HG03159 (cell line): ENCODE data around the gene PILRA.
"Not testable (repeated sequence)": the region's sequence is repeated elsewhere in the genome, so short reads cannot be mapped to it uniquely, and the experiment has no call there.

Experiments
- ATAC-seq: cut with Tn5 transposase; IDR thresholded peaks from one replicate; pipeline ENCODE4 v1.9.1; 2021; ENCODE audit warnings: mild to moderate bottlenecking, moderate library complexity; ENCODE audit not compliant: unreplicated experiment

Gene PILRA

DNA sequence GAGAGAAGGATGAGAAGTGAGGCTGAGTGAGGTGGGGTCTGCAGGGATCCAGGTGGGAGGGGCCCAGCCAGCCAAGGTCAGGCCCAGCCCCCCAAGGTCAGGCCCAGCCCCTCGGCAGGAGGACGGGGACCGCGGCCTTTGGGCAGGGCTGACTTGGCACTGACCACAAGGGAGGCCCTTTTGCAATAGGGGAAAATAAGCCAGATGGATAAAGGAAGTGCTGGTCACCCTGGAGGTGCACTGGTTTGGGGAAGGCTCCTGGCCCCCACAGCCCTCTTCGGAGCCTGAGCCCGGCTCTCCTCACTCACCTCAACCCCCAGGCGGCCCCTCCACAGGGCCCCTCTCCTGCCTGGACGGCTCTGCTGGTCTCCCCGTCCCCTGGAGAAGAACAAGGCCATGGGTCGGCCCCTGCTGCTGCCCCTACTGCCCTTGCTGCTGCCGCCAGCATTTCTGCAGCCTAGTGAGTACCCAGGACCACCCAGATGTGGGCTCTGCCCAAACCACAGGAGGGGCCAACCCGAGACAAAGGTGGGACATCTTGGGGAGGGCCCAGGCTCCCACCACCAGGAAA, at the start of gene PILRA:
Gene PILRA (plus strand): TSS at position 227 of the 571 bp plus-strand sequence. CDS start 170 bp downstream, at position 397.
- ATAC-seq, result no peak

DNA sequence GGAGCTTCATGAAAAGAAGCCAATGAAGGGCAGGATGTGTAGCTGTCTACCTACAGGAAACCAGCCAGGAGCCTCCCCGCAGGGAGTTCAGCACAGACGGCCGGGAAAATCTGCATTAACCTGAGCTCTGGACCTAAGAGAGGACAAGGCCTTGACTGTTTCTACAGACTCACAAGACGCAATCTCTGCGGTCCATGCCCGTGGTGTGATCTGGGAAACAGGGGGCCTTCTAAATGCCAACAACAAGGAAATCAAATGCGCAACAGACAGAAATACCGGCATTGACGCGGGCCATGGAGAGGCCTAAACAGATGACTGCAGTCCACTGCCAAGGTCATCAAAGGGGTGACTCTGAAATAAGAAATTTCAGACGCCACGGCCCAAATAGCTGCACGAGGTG, 49.1 kb upstream of the PILRA start:
- ATAC-seq, result not testable (repeated sequence)

DNA sequence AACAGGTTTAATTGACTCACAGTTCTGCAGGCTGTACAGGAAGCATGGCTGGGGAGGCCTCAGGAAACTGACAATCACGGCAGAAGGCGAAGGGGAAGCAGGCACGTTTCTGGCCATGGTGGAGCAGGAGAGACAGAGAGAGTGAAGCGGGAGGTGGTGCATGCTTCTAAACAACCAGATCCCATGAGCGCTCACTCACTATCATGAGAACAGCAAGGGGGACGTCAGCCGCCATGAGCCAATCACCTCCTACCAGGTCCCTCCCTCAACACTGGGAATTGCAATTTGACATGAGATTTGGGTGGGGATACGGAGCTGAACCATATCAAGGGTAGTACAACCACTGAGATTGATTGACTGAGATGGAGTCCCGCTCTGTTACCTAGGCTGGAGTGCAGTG, 47.6 kb upstream of the PILRA start:
- not testable (repeated sequence) for ATAC-seq

DNA sequence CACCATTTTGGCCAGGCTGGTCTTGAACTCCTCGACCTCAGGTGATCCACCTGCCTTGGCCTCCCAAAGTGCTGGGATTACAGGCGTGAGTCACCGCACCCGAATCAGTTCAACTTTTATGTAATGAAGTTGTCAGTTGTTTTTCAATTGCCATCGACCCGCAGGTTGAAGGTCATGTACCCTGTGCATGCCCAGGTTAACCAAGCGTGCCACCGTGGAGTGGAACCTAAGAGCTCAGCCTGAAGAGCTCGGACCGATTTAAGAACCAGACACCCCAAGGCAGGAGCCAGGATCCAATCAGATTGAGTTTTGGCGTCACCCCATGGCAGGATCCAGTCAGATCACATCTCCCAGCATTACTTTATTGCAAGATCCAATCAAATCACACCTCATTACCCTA, 46.4 kb upstream of the PILRA start:
- ATAC-seq, result not testable (repeated sequence)

DNA sequence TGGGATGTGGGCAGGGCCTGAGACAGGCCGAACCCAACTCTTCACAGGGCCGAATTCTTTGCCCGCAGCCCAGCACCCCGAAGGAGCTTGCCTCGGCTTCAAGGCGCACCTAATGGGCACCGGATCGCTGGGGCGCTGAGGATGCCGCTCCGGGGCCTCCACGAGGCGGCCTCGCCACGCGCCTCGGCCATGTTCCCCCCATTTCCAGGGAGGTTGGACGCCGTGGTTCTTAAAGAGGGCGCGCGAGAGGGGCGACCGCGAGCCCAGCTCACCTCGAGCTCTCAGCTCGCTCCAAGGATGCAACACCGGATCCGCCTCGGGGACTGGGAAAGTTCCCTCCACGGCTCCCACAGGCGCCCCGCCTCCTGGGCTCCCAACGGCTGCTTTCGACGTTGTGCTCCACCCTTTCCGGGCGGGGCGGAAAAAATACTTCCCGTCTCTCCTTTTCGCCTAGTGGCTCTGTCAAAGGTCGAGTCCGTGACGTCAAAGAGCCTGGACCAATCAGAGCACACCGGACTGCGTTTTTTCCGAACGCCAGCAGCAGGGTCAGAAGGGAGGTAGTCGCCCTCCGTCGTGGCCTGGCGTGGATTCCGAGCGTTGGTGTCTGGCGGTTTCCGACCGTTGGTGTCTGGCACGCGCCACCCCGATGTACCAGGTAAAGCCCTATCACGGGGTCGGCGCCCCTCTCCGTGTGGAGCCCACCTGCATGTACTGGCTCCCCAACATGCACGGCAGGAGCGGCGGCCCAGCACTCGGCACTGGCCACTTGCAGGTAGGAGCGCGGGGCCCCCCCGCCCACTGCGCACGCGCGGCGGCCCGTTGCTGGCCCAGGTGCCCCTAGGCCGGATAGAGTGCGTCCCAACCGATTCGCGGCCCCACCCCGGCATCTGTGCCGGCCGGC, 37.5 kb upstream of the PILRA start:
- peak; percentile 94 for ATAC-seq

DNA sequence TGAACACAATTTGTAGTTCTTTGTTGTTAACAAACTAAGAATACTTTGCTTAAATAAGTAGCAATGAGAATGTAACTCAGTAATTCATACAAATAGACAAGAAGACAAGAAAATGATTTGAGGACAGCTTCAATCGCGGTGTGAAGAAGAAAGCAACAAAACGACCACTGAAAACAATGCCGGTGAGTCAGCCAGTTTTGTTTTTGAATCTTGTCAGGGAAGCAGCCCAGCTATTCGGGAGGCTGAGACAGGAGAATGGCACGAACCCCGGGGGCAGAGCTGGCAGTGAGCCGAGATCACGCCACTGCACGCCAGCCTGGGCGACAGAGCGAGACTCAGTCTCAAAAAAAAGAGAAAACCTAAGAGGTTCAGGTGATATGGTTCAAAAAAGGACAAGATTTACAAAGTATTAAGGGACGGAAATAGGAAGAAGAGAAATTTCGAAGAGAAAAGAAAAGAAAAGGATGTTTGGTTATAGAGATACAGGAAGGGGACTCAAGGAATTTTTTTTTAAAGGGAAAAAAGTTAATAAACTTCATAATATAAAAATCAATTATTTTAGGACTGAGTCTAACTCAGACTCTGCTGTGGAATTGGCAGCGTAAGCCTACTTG, 35.1 kb upstream of the PILRA start:
- ATAC-seq, result not testable (repeated sequence)

DNA sequence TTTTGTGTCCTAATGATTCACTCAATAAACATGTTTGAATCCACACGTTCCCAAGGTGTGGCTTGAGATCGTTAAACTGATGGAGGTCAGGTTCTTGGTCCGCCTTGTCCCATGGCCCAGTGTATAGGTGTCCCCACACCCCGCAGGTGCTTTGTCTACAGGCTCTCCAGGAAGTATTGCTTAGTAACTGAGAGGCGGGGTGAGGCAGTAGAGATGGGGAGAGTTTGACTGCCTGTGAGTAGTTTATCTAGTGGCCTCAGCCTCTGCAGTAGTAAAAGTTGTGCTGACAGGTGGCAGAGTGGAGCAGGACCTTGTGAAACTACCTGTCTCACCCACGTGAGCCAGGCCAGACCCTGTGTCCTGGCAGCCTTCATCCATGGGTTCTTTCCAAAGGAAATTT, 32.0 kb upstream of the PILRA start:
- not testable (repeated sequence) for ATAC-seq

DNA sequence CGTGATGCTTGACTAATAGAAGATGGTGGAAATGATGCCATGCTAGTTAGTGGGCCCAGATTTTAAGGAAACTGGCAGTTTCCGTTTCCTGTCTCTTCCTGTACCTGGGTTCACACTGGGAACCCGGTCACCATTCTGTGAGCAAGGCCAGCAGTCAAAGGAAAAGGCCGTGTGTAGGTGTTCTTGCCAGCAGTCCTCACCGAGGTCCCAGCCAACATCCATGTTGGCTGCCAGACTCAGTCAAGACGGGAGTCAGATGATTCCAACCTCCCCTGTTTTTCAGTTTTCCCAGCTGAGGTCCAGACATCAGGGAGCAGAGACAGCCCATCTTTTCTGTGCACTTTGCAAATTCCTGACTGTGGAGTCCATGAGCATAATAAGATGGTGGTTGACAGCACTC, 30.5 kb upstream of the PILRA start:
- no peak for ATAC-seq

DNA sequence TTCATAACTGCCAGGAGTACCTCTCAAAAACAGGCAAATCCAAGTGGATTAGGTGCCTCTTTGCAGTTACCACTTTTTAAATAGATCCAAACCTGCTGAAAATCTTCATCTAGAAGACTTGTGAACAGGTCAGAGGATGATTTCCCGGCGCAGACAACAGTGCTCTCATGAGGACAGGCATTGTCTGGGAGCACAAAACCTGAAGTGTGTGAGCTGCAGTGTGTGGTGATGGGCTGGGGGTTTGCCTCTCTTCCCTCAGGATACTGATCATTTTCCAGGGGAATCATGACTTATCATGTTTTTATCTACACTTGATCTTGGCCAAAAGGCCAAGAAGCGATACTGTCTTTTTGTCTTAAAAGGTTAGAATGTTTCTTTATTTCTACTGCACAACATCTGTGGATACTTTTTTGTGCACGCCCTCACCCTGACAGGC, 29.1 kb upstream of the PILRA start:
- peak; percentile 9 for ATAC-seq

DNA sequence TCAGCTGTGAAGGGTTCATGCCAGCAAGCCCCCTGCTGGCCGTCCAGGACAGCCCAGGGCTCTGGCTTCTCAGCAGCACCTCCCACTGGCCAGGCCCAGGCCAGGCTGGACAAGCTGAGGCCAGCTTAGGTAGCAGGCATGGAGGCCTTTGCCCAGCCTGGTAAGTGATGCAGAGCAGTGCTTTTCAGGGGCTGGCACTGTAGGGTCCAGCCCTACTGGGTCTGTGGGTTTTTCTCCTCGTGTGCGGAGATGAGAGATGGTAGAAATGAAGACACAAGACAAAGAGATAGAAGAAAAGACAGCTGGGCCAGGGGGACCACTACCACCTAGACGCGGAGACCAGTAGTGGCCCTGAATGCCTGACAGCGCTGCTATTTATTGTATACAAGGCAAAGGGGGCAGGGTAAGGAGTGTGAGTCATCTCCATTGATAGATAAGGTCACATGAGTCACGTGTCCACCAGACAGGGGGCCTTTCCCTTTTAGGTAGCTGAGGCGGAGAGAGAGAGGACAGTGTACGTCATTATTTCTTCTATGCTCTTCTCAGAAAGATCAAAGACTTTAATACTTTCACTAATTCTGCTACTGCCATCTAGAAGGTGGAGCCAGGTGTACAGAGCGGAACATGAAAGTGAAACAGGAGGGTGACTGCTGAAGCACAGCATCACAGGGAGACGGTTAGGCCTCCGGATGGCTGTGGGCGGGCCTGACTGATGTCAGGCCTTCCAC, 28.6 kb upstream of the PILRA start:
- ATAC-seq, result peak; percentile 72

DNA sequence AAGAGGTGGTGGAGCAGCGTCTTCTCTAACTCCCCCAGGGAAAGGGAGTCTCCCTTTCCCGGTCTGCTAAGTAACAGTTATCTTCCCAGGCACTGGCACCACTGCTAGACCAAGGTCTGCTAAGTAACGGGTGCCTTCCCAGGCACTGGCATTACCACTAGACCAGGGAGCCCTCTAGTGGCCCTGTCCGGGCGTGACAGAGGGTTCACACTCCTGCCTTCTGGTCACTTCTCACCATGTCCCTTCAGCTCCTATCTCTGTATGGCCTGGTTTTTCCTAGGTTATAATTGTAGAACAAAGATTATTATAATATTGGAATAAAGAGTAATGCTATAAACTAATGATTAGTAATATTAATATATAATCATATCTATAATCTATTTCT, 28.0 kb upstream of the PILRA start:
- peak; percentile 31 for ATAC-seq

DNA sequence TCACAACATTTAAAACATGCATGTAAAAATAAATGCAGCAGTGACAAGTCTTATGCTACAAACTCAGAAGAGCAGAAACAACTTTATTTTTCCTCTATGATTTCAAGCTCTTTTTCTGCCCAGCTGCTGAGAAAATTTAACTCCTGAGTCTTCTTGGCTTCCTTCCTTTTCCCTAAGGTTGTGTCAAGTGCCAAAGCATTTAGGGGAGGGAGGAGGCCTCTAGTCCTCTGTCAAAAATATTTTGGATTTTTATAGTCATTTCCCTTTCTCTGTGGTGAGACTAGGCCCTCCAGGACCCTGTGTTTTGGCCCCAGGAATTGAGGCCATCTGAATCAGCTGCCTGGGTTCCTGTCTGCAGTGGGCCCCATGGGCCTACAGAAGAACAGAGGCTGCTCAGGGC, 26.4 kb upstream of the PILRA start:
- no peak for ATAC-seq

DNA sequence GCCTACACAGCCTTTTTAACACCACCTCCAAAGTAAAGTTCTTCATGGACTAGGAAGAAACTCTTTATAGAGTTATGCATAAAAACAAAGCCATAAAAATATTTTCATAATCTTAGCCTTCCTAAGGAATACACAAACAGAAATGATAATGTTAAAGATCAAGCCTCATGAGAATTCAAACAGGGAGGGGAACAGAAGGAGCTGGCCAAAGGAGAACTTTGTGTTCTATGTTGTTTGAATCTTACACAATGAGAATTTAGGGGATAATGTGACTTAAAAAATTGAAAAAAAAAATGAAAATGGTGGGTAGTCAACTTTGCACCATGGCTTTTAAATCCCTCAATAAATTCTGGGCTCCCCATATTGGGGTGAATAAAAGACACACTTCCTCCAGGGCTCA, 24.5 kb upstream of the PILRA start:
- ATAC-seq, result no peak

DNA sequence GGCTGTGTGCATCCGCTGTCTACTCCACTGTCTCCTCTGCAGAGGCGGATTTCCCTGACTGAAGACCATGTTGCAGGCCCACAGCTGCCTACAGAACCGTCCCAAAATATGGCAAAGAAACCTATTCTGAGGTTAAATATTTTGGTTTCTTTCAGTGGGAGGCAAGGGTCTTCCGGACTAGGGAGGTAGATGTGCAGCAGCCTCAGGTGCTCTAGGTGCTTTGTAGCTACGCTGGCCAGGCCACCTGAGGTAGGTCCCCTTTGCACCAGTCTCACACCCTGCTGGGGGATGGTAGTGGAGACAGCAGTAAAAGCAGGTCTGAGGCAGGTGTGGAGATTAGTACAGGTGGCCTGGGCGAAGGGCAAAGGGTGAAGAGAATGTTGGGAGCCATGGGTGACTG, 23.5 kb upstream of the PILRA start:
- no peak for ATAC-seq

DNA sequence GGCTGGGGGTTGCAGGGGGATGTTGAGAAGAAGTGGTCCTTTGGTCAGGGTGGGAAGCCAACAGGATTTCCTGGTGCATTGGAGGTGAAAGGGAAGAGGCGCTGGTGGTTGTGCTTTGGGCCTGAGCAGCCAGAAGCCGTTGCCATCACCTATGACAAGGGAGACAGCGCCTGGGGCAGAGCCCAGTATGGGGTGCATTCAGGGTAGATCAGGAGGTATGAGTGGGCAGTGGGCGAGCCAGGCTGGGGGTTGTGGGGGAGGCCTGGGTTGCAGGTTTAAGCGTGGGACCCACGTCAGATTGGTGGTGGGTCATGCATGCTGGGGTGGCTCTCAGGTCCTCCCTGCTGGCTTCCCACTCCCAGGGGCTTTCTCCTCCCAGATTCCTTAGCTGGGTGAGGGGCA, 21.6 kb upstream of the PILRA start:
- no peak for ATAC-seq

DNA sequence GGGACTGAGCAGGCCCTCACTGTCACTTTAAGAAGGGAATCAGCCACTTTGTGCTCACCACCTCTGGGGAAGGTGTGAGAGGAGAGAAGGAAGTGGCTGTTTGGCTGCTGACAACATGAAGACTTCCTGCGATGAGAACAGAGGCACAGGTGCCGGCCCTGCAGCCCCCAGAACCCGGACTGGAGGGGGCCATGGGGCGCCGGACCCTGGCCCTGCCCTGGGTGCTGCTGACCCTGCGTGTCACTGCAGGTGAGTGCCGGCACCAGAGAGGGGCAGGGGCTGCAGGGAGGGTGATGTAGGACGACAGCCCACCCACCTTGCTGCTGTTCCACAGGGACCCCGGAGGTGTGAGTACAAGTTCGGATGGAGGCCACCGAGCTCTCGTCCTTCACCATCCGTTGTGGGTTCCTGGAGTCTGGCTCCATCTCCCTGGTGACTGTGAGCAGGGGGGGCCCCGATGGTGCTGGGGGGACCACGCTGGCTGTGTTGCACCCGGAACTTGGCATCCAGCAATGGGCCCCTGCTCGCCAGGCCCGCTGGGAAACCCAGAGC, 21.0 kb upstream of the PILRA start:
- ATAC-seq, result not testable (repeated sequence)

DNA sequence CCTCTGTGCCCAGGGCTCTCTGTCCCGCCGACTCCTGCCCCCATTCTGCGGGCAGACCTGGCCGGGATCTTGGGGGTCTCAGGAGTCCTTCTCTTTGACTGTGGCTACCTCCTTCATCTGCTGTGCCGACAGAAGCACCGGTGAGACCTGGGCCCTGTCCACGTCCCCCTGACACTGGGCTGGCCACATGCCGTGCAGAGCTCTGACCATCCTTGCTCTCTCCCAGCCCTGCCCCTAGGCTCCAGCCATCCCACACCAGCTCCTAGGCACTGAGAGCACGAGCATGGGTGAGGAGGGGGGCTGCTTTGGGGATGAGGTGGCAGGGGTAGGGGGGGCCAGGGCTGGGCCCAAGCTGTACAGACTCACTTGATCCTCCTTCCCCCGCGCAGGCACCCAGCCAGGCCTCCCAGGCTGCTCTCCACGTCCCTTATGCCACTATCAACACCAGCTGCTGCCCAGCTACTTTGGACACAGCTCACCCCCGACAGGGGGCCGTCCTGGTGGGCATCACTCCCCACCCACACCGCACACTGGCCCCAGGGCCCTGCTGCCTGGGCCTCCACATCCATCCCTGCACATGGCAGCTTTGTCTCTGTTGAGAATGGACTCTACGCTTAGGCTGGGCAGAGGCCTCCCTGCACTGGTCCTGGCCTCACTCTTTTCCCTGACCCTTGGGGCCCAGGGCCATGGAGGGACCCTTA, 20.2 kb upstream of the PILRA start:
- no peak for ATAC-seq

DNA sequence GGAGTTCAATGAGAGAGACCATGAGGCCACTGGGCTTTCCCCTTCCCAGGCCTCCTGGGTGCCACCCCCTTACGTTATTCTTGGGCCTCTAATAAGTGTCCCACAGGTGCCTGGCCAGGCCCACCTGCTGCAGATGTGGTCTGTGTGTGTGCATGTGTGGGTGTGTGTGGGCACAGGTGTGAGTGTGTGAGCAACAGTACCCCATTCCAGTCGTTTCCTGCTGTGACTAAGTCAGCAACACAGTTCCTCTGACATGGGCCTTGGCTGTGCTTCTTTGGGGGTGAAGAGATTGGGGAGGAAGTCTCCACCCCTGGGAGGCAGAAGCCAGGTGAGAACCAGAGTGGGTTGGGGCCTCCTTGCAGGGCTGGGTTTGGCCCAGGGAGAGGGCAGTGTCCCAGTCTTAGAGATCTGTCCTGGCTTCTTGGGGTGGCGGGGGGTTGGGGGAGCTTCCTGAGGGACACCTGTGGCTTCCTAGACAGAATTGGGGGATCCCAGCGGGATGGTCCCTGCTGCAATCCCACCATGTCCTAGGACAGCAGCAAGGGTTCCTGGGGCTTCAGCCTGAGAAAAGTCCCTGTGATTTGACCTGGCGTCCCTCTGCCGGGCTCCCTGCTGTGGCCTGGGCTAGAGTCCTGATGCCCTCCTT, 19.5 kb upstream of the PILRA start:
- ATAC-seq, result no peak

DNA sequence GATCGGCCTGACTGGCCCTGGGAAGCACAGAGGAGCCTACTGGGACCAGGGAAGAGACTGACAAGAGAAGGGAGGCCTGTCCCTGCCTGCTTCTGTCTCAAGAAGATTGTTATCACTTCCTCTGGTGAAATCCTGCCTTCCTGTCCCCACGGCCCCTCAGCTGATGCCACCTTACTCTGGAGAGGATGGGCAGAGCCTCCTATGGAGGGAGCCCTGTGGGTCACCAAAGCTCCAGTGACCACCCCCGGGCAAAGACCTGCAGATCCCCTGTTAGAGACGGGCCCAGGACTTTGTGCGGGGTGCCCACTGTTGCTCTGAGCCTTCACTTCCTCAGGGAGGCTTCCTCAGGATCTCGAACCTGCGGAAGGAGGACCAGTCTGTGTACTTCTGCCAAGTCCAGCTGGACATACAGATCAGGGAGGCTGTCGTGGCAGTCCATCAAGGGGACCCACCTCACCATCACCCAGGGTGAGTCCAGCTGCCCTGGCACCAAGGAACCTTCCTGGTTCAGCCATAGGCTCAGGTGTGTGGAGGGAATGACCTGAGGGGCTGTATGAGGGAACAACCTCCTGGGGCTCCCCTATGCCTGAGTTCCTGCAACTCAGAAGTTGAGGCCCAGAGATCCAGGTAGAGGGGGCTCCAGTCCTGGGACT, 16.7 kb upstream of the PILRA start:
- no peak for ATAC-seq
